H1 (cell line): ENCODE data around the gene CCSER2.

ENCODE experiments used
- CTCF ChIP-seq, 3 experiments: IDR thresholded peaks; 1 replicate in 2 of 3; 2 replicates in 1 of 3; pipeline versions ENCODE4 v1.5.1 to v1.6.1; 2011; ENCODE audit warnings: low read length in 3 of 3, mild to moderate bottlenecking in 3 of 3, inconsistent platforms in 2 of 3, low read depth in 1 of 3, moderate library complexity in 1 of 3; ENCODE audit not compliant: insufficient read depth in 1 of 3; ENCODE audit errors: control extremely low read depth in 1 of 3
- RAD21 ChIP-seq, 2 experiments: IDR thresholded peaks in 1 of 2; conservative IDR thresholded peaks in 1 of 2; 2 replicates each; pipeline ENCODE4 v1.6.1; 2011; ENCODE audit warnings: low read depth in 2 of 2, low read length in 2 of 2, improper control_type of control experiment in 1 of 2, inconsistent platforms in 1 of 2, mild to moderate bottlenecking in 1 of 2, moderate library complexity in 1 of 2

- TF ChIP-seq RAD21 (IDR thresholded peaks at IDR 0.05 in 1 of 2, conservative IDR thresholded peaks at IDR 0.05 in 1 of 2; ENCODE audit: low read depth in 2 of 2, low read length in 2 of 2) (no peak), CTCF (IDR thresholded peaks at IDR 0.05; ENCODE audit: control extremely low read depth in 1 of 3, insufficient read depth in 1 of 3, low read depth in 1 of 3, low read length in 3 of 3) (no peak)
These were observed 28.5 kb downstream of the CCSER2 start for GRCh38 chr10:84356928-84357327.
